ENCODE data around the gene NTRK2.
A peak's percentile ranks its signal among the peaks of the same experiment; 100 is the strongest.

NTRK2 gene

GRCh38 chr9:84823421-84824271 is 154.1 kb downstream of the NTRK2 start:
- DNase-seq: no peak

GRCh38 chr9:84827216-84827765 is 157.8 kb downstream of the NTRK2 start:
- DNase-seq: no peak

- no peak for DNase-seq
These were observed 158.5 kb downstream of the NTRK2 start for GRCh38 chr9:84828046-84828445.

- DNase-seq: no peak
These were observed 159.9 kb downstream of the NTRK2 start for GRCh38 chr9:84829471-84829870.

- DNase-seq: no peak
These were observed 160.6 kb downstream of the NTRK2 start for GRCh38 chr9:84829997-84830696.

- DNase-seq: no peak
These were observed 161.8 kb downstream of the NTRK2 start for GRCh38 chr9:84831377-84831776.

GRCh38 chr9:84832453-84832852 is 162.9 kb downstream of the NTRK2 start:
- no peak for DNase-seq

- DNase-seq: no peak
These were observed 164.9 kb downstream of the NTRK2 start for GRCh38 chr9:84834426-84834825.

- no peak for DNase-seq
These were observed 166.2 kb downstream of the NTRK2 start for GRCh38 chr9:84835745-84836144.

- no peak for DNase-seq
These were observed 169.3 kb downstream of the NTRK2 start for GRCh38 chr9:84838879-84839278.

- no peak for DNase-seq
These were observed 170.0 kb downstream of the NTRK2 start for GRCh38 chr9:84839541-84839940.

GRCh38 chr9:84841931-84842330 is 172.4 kb downstream of the NTRK2 start:
- no peak for DNase-seq

- no peak for DNase-seq
These were observed 173.8 kb downstream of the NTRK2 start for GRCh38 chr9:84843175-84843824.

- DNase-seq: peak; percentile 92
These were observed 176.7 kb downstream of the NTRK2 start for GRCh38 chr9:84845956-84846900.

- DNase-seq: peak; percentile 92
These were observed 177.4 kb downstream of the NTRK2 start for GRCh38 chr9:84846906-84847305.

- no peak for DNase-seq
These were observed 179.5 kb downstream of the NTRK2 start for GRCh38 chr9:84849049-84849448.

- no peak for DNase-seq
These were observed 181.4 kb downstream of the NTRK2 start for GRCh38 chr9:84850830-84851392.

- DNase-seq: peak; percentile 41
These were observed 182.5 kb downstream of the NTRK2 start for GRCh38 chr9:84851935-84852585.

- no peak for DNase-seq
These were observed 183.2 kb downstream of the NTRK2 start for GRCh38 chr9:84852617-84853301.

GRCh38 chr9:84856181-84856632 is 186.7 kb downstream of the NTRK2 start:
- no peak for DNase-seq

- DNase-seq: no peak
These were observed 187.7 kb downstream of the NTRK2 start for GRCh38 chr9:84857211-84857610.
